NCI-H146 treated with DMSO at 0.1 percent for 48 hours (cell line): ENCODE data around the gene IFT57.

Source experiments
- DNase-seq: peaks from one replicate; lab custom pipeline; 2025; ENCODE audit not compliant: unreplicated experiment; lab: John Stamatoyannopoulos, UW

IFT57 gene

GRCh38 chr3:108127301-108127988 is 94.8 kb downstream of the IFT57 start:
- no peak for DNase-seq

- no peak for DNase-seq
Observed at GRCh38 chr3:108126348-108126747, 95.9 kb downstream of the IFT57 start.

GRCh38 chr3:108125550-108126071 is 96.6 kb downstream of the IFT57 start:
- peak; percentile 100 for DNase-seq

GRCh38 chr3:108125153-108125543 is 97.1 kb downstream of the IFT57 start:
- DNase-seq = peak; percentile 77

DNA sequence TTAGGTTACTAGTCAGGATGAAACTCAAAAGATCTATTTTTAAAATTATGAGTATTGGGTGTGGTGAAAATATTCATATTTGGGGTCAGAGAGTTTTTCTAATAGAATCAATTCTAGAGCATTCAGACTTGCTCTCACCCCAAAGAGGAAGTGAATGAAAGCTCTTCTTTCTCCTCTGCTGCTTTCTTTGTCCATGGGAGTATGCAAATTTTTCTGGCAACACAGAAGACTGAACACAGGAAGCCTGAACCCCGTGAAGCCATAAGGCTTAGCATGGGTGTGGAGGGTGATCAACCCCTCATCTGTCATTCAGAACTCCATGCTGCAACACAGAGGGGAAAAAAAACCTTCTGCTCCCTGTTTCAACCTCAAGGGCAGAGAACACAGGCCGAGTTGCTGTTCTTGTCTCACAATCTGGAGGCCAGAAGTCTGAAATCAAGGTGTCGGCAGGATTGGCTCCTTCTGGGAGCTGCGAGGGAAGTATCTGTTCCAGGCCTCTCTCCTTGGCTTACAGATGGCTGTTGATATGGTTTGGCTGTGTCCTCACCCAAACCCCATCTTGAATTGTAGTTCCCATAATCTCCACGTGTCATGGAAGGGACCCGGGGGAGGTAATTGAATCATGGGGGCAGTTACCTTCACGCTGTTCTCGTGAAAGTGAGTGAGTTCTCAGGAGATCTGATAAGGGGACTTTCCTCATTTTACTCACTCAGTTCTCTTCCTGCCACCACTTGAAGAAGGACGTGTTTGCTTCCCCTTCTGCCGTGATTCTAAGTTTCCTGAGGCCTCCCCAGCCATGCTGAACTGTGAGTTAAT is 97.7 kb downstream of the IFT57 start:
- DNase-seq = peak; percentile 81

DNA sequence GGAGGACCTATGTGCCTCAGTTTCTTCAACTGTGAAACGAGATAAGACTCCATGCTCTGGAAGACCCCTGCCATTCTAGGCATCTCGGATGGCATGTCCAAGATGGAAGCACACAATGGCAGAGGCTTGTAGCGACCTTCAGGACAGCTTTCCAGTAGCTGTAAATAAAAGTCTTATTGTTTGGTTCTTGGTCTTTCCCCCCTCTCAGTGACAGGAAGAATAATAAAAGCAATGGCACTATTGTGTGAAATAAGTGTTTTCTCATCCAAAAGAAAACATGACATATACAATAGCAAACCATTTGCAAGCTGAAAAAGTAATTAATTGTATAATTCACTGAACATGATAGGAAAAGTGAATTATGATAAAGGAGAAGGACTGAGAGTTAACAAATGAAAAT is 98.9 kb downstream of the IFT57 start:
- no peak for DNase-seq

DNA sequence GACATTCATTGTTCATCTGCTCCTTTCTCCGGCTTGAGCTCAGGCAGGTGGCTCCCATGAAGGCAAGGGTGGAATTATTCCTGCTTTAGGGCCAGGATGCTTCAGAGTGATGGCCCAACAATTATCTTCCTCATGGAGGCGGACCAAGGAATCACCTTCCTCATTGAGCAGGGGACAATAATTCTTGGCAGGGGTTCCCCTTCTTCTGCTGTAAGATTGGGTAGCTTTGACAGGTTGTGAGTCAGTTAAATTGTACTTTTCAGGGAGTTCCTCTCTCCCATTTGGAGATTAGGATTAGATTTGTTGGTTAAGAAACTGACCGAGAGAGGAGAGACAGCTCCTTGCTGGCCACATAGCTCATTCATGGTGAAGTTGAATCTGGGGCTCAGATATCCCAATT is 99.9 kb downstream of the IFT57 start:
- peak; percentile 98 for DNase-seq

GRCh38 chr3:108119398-108120104 is 102.7 kb downstream of the IFT57 start:
- no peak for DNase-seq

DNA sequence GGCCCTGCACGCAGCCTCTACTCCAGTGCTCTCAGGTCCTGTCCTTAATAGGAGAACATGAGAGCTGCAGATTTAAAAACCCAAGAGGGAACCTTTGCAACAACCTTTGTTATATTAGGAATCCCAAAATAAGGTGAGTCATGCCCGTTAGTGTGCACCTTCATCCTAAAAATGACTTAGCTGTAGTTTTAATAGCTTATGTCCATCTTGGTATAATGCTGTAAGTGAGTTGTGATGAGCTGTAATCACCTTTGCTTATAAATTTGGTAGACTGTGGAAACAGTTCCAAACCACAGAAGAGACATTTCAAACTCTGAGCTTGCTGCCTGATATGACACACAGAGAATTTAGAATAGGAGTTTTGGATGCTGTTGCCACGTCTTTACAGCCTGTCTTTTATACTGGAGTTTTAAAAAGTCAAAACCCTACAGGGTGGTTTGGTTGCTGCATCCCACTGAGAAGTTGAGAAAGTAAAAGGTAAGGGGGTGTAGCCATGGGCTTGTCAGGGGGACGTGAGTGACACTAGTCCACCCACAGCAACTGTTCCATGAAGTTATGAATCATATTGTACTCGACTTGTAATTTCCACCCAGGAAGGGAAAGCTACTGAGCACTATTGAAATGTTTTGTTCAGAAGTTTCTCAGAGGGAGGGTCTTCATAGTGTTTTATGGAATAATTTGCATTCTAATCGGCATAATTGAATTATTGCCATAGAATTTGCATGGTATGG is 104.0 kb downstream of the IFT57 start:
- DNase-seq = no peak

DNA sequence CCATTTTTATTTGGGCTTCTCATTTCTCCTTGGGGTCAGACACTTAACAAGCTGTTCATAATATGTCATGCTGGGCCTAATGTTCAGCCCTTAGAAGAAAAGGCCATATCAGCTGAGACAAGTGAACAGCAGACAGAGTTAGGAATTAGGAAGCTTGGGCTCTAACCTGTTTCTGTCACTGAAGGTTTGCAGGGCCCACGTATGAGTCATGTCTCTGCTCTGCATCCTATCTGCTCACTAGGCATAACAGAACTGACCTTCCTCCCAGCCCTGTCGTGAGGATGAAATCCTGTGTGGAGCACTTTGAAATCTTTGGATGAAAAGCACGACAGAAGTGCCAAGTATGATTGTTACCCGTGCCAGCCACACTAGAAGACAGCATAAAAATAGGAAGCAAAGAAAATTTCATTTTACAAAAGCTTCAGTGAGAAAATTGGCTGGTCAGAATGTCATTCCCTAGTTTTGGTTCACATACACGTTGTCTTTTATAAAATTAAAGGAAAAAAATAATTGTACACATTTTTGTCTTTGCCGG is 104.9 kb downstream of the IFT57 start:
- no peak for DNase-seq

- no peak for DNase-seq
Observed at GRCh38 chr3:108114423-108115065, 107.7 kb downstream of the IFT57 start.

DNA sequence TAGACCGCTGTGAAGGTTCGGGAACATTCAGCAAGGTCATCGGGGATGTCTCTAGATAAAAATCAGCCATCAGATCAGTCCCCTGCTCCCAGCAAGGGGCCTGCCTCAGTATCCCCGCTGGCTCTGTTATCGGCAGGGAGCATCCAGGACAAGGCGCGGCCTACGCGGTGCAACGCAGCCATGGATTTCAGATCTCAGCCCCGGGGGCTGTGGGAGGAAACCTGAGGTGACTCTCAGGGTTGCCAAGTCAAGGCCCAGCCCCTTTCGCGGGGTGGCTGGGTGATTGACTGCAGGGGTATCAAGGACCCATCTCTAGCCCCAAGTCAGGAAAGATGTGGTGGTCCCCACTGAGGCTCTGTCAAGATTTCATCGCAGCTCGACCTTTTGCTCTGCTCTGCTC is 108.2 kb downstream of the IFT57 start:
- DNase-seq = no peak

- DNase-seq = no peak
Observed at GRCh38 chr3:108110934-108111333, 111.3 kb downstream of the IFT57 start.
